ENCODE measurements around the gene SQSTM1.

The SQSTM1 gene

GRCh38 chr5:179806250-179807048 is 14.3 kb upstream of the SQSTM1 start, which contains the start of gene MGAT4B:
MGAT4B (minus strand) TSS chr5:179806866; CDS start chr5:179806583, 283 bp downstream.
- DNase-seq = peak; percentile 75

GRCh38 chr5:179812135-179812825 is 8.4 kb upstream of the SQSTM1 start:
- DNase-seq = no peak

GRCh38 chr5:179812997-179813607 is 7.6 kb upstream of the SQSTM1 start:
- no peak for DNase-seq

- no peak for DNase-seq
Measured at GRCh38 chr5:179814090-179814489, 6.6 kb upstream of the SQSTM1 start.

GRCh38 chr5:179815491-179816249 is 5.0 kb upstream of the SQSTM1 start:
- no peak for DNase-seq

- DNase-seq = no peak
Measured at GRCh38 chr5:179816401-179816795, 4.3 kb upstream of the SQSTM1 start.

GRCh38 chr5:179816796-179817469 is 3.8 kb upstream of the SQSTM1 start:
- no peak for DNase-seq

GRCh38 chr5:179817470-179817840 is 3.2 kb upstream of the SQSTM1 start:
- no peak for DNase-seq

GRCh38 chr5:179817890-179818745 is 2.6 kb upstream of the SQSTM1 start:
- no peak for DNase-seq

GRCh38 chr5:179818746-179819295 is 1.9 kb upstream of the SQSTM1 start:
- DNase-seq = peak; percentile 69

GRCh38 chr5:179819296-179820126 is 1.2 kb upstream of the SQSTM1 start:
- DNase-seq = peak; percentile 70

- no peak for DNase-seq
Measured at GRCh38 chr5:179820127-179820482, 600 bp upstream of the SQSTM1 start.

- DNase-seq = peak; percentile 94
Measured at GRCh38 chr5:179821298-179822058, 773 bp downstream of the SQSTM1 start.

- no peak for DNase-seq
Measured at GRCh38 chr5:179822059-179822432, 1.3 kb downstream of the SQSTM1 start.

GRCh38 chr5:179822444-179822990 is 1.8 kb downstream of the SQSTM1 start:
- no peak for DNase-seq

- DNase-seq = no peak
Measured at GRCh38 chr5:179823937-179824744, 3.4 kb downstream of the SQSTM1 start.

- no peak for DNase-seq
Measured at GRCh38 chr5:179824745-179825112, 4.0 kb downstream of the SQSTM1 start.

- no peak for DNase-seq
Measured at GRCh38 chr5:179825655-179826182, 5.0 kb downstream of the SQSTM1 start.

Data from NCI-H345 (cell line).